GM23248 (cell line): ENCODE results near the gene DYRK4. TPM values are rescaled to one million over a fixed set of nuclear protein-coding genes. Genes with fewer than 3 reads are reported as not detected.

ENCODE experiments used
- DNase-seq: peaks from one replicate; pipeline ENCODE4 v3.0.0-alpha.2; 2015
- H2AFZ ChIP-seq: fragments of 200-600 bp; sonication (generic); 2 replicates; pipeline ENCODE4 v1.6.1; 2016; ENCODE audit warnings: antibody characterized with exemption
- H3F3A ChIP-seq: fragments of 200-600 bp; sonication (generic); 2 replicates; pipeline ENCODE4 v1.6.1; 2016; ENCODE audit warnings: mild to moderate bottlenecking, antibody characterized with exemption, mixed run types; ENCODE audit not compliant: insufficient read depth
- H3K27ac ChIP-seq: fragments of 200-600 bp; sonication (generic); 2 replicates; pipeline ENCODE4 v1.5.1; 2016; ENCODE audit warnings: mild to moderate bottlenecking
- H3K27me3 ChIP-seq: fragments of 200-600 bp; sonication (generic); replicated peaks from 2 replicates; pipeline ENCODE4 v1.6.1; 2016; ENCODE audit warnings: mild to moderate bottlenecking; ENCODE audit not compliant: insufficient read depth
- H3K36me3 ChIP-seq: fragments of 200-600 bp; sonication (generic); 2 replicates; pipeline ENCODE4 v1.6.1; 2016; ENCODE audit warnings: low read depth, mild to moderate bottlenecking
- H3K4me1 ChIP-seq: fragments of 200-600 bp; sonication (generic); 2 replicates; pipeline ENCODE4 v1.6.1; 2016; ENCODE audit warnings: mild to moderate bottlenecking; ENCODE audit not compliant: insufficient read depth
- H3K4me2 ChIP-seq: fragments of 200-600 bp; sonication (generic); one replicate; pipeline ENCODE4 v1.6.1; 2016; ENCODE audit warnings: mild to moderate bottlenecking; ENCODE audit not compliant: unreplicated experiment
- H3K4me3 ChIP-seq: fragments of 200-600 bp; sonication (generic); 2 replicates; pipeline ENCODE4 v1.5.1; 2016; ENCODE audit warnings: mild to moderate bottlenecking
- H3K79me2 ChIP-seq: fragments of 200-600 bp; sonication (generic); 2 replicates; pipeline ENCODE4 v1.6.1; 2016; ENCODE audit warnings: mild to moderate bottlenecking; ENCODE audit not compliant: insufficient read depth
- H3K9ac ChIP-seq: fragments of 200-600 bp; sonication (generic); 2 replicates; pipeline ENCODE4 v1.6.1; 2016; ENCODE audit warnings: mild to moderate bottlenecking
- H3K9me2 ChIP-seq: fragments of 200-600 bp; sonication (generic); 2 replicates; pipeline ENCODE4 v1.6.1; 2016; ENCODE audit warnings: mixed run types, mild to moderate bottlenecking, moderate library complexity; ENCODE audit not compliant: insufficient read depth
- H3K9me3 ChIP-seq: fragments of 200-600 bp; sonication (generic); one replicate; pipeline ENCODE4 v1.6.1; 2017; ENCODE audit warnings: low read depth
- H4K20me1 ChIP-seq: fragments of 200-600 bp; sonication (generic); 2 replicates; pipeline ENCODE4 v1.6.0; 2016; ENCODE audit not compliant: insufficient read depth
- EZH2 ChIP-seq: fragments of 200-600 bp; sonication (generic); IDR thresholded peaks from 2 replicates; pipeline ENCODE4 v1.6.1; 2018; ENCODE audit warnings: antibody characterized with exemption, mild to moderate bottlenecking; ENCODE audit not compliant: insufficient read depth, poor library complexity, severe bottlenecking
- EZH2phosphoT487 ChIP-seq: fragments of 200-600 bp; sonication (generic); IDR thresholded peaks from 2 replicates; pipeline ENCODE4 v1.6.1; 2018; ENCODE audit warnings: antibody characterized with exemption, moderate library complexity, mild to moderate bottlenecking, low read depth; ENCODE audit not compliant: insufficient read depth
- WGBS, 2 experiments: methylation state at CpG; one replicate each; pipeline ENCODE4 v1.1.6; 2015 to 2017; ENCODE audit warnings: low lambda C conversion rate in 2 of 2, low coverage in 1 of 2; ENCODE audit errors: missing lambda C conversion rate in 2 of 2; 5-methylcytosine and 5-hydroxymethylcytosine counted together
- in situ Hi-C: fragments of 300-500 bp; cut with MboI; formaldehyde crosslinking; loops from 2 replicates; pipeline ENCODE4 v1.15.0; 2020
- polyA plus RNA-seq: library from polyadenylated mRNA; unstranded; fragments of >200 nt; fragmentation: Nextera tagmentation; extraction: Ambion mirVana; gene quantifications from 2 replicates; pipeline ENCODE4 v1.2.1, GENCODE V29; 2016
- total RNA-seq: library from RNA; depleted of rRNA; stranded (reverse); fragments of >200 nt; shearing (Covaris generic); gene quantifications from 2 replicates; pipeline ENCODE4 v1.2.3, GENCODE V29; 2014

DYRK4 gene
- total and polyA plus RNA-seq, 2 experiments from 2014 or later = 63.3 to 64.5 TPM

- H4K20me1 ChIP-seq = no peaks in the 10 kb centered on the region
- no peak for TF ChIP-seq EZH2phosphoT487
- TF ChIP-seq EZH2 = no peak
- H3K79me2 ChIP-seq = peaks cover 62% of the 10 kb centered on the region
- no peaks in the 10 kb centered on the region for H3F3A ChIP-seq
- H3K9me2 ChIP-seq = no peaks in the 10 kb centered on the region
- peak within 1 kb of the TSS; percentile 95 for H2AFZ ChIP-seq
- 1% methylated on average over 48 to 49 of the region's 49 CpGs for WGBS, 2 experiments
- no peaks in the 10 kb centered on the region for H3K9me3 ChIP-seq
- in situ Hi-C loops = no loop called here
- H3K27me3 ChIP-seq = no peaks in the 10 kb centered on the region
- H3K9ac ChIP-seq = peak within 1 kb of the TSS; percentile 93
- H3K4me2 ChIP-seq = peak within 1 kb of the TSS; percentile 91
- H3K27ac ChIP-seq = peak within 1 kb of the TSS; percentile 89
- peaks cover 8% of the 10 kb centered on the region for H3K36me3 ChIP-seq
- H3K4me3 ChIP-seq = peak within 1 kb of the TSS; percentile 83
- DNase-seq = peak; percentile 98
- H3K4me1 ChIP-seq = peaks cover 12% of the 10 kb centered on the region
Measured at GRCh38 chr12:4538207-4539160, 23.5 kb upstream of the DYRK4 start, which contains the start of gene RAD51AP1. TSS of gene RAD51AP1 (plus strand) at chr12:4538890. CDS start at chr12:4538940, 50 bp downstream.

GRCh38 chr12:4539167-4539870 lies 22.7 kb upstream of the DYRK4 start:
- H3K27me3 ChIP-seq = no peaks in the 10 kb centered on the region
- H2AFZ ChIP-seq = peak overlapping the region; percentile 95
- no peaks in the 10 kb centered on the region for H3K9me3 ChIP-seq
- H3K36me3 ChIP-seq = 0 out of 2 replicates have a peak, but pooled peaks cover 4% of the 10 kb centered on the region
- no peaks in the 10 kb centered on the region for H3K9me2 ChIP-seq
- in situ Hi-C loops = no loop called here
- H3K9ac ChIP-seq = peak overlapping the region; percentile 93
- no peaks in the 10 kb centered on the region for H4K20me1 ChIP-seq
- peak overlapping the region; percentile 77 for H3K4me2 ChIP-seq
- TF ChIP-seq EZH2 (no peak), EZH2phosphoT487 (no peak)
- WGBS, 2 experiments = 10 to 11% methylated on average over 16 of the region's 16 CpGs
- H3K27ac ChIP-seq = peak overlapping the region; percentile 23; the same call in 1 of the 2 replicates
- H3K4me3 ChIP-seq = peak overlapping the region; percentile 83
- H3K4me1 ChIP-seq = peaks cover 12% of the 10 kb centered on the region
- H3F3A ChIP-seq = no peaks in the 10 kb centered on the region
- peak; percentile 25 for DNase-seq
- H3K79me2 ChIP-seq = peaks cover 62% of the 10 kb centered on the region

GRCh38 chr12:4540170-4540569 lies 21.8 kb upstream of the DYRK4 start:
- no peaks in the 10 kb centered on the region for H3K9me3 ChIP-seq
- no peak for DNase-seq
- WGBS, 2 experiments = 74 to 81% methylated on average over 3 of the region's 3 CpGs
- 0 out of 2 replicates have a peak overlapping the region, but pooled peaks have one; percentile 95 for H2AFZ ChIP-seq
- no peaks in the 10 kb centered on the region for H3K27me3 ChIP-seq
- H3K36me3 ChIP-seq = 0 out of 2 replicates have a peak, but pooled peaks cover 4% of the 10 kb centered on the region
- peaks cover 56% of the 10 kb centered on the region for H3K79me2 ChIP-seq
- H3K4me2 ChIP-seq = peak overlapping the region; percentile 77
- H3K27ac ChIP-seq = no peak overlapping the region
- TF ChIP-seq EZH2phosphoT487 (no peak), EZH2 (no peak)
- no peak overlapping the region for H3K9ac ChIP-seq
- peaks cover 12% of the 10 kb centered on the region for H3K4me1 ChIP-seq
- no peaks in the 10 kb centered on the region for H3F3A ChIP-seq
- peak overlapping the region; percentile 83; the same call in 1 of the 2 replicates for H3K4me3 ChIP-seq
- in situ Hi-C loops = no loop called here
- no peaks in the 10 kb centered on the region for H4K20me1 ChIP-seq
- H3K9me2 ChIP-seq = no peaks in the 10 kb centered on the region

- in situ Hi-C loops = no loop called here
- H3F3A ChIP-seq = no peaks in the 10 kb centered on the region
- H4K20me1 ChIP-seq = no peaks in the 10 kb centered on the region
- peaks cover 12% of the 10 kb centered on the region for H3K4me1 ChIP-seq
- no peaks in the 10 kb centered on the region for H3K9me3 ChIP-seq
- no peaks in the 10 kb centered on the region for H3K9me2 ChIP-seq
- H3K4me3 ChIP-seq = no peak overlapping the region
- no peak overlapping the region for H2AFZ ChIP-seq
- no peak for DNase-seq
- H3K79me2 ChIP-seq = peaks cover 51% of the 10 kb centered on the region
- WGBS, 2 experiments = 92 to 96% methylated on average over 2 of the region's 2 CpGs
- H3K36me3 ChIP-seq = 0 out of 2 replicates have a peak, but pooled peaks cover 4% of the 10 kb centered on the region
- TF ChIP-seq EZH2 (no peak), EZH2phosphoT487 (no peak)
- no peak overlapping the region for H3K9ac ChIP-seq
- no peak overlapping the region for H3K27ac ChIP-seq
- H3K27me3 ChIP-seq = no peaks in the 10 kb centered on the region
- no peak overlapping the region for H3K4me2 ChIP-seq
Measured at GRCh38 chr12:4540638-4541037, 21.4 kb upstream of the DYRK4 start.
